SKM-1 treated with dmso at 0.1 percent for 144 hours (cell line): ENCODE results near the gene LUC7L2.
"Not testable (repeated sequence)": the region's sequence is repeated elsewhere in the genome, so short reads cannot be mapped to it uniquely, and the experiment has no call there.

ENCODE experiments used
- DNase-seq: peaks from one replicate; lab custom pipeline; 2025; ENCODE audit not compliant: unreplicated experiment; lab: John Stamatoyannopoulos, UW

LUC7L2 gene

DNA sequence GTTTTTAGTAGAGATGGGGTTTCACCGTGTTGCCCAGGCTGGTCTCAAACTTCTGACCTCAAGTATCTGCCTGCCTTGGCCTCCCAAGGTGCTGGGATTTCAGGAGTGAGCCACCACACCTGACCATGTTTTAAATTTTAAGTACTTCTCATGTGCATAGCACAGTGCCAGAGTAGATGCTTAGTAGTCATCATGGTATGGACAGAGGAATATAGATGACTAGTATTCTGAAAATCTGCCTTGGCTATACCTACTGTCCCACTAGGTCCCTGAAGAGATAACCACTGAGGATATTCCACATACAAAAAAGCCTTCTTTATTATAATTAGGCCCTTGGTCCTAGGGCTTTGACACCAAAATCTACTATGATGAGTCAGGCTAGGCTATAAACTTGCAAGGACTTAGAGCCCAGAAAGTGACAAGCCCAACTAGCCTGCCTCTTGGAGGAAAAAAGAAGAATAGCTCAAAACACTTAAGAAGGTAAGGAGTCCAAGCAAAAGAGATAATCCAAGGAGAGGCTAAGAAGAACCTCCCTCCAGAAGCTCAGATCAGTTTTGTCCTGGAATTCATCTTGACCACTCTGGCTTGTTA lies 34.0 kb downstream of the LUC7L2 start:
- DNase-seq: no peak

DNA sequence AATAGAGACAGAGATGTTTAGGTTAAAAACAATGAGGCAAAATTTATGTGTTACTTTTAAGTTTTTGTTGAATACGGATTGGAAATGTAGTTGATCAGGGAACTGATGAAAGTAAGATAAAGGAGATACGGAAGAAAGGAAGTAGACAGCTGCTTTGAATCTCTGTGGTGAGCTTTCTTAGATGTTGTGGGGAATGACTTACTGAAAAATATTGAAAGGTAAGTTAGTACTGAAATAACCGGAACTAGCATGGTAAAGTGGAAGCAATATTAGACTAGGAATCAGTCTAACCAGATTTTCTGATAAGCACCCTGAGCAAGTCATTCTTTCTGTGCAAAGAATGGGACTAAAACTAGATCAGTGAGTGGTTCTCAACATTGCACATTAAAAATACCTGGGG lies 34.8 kb downstream of the LUC7L2 start:
- DNase-seq: no peak

DNA sequence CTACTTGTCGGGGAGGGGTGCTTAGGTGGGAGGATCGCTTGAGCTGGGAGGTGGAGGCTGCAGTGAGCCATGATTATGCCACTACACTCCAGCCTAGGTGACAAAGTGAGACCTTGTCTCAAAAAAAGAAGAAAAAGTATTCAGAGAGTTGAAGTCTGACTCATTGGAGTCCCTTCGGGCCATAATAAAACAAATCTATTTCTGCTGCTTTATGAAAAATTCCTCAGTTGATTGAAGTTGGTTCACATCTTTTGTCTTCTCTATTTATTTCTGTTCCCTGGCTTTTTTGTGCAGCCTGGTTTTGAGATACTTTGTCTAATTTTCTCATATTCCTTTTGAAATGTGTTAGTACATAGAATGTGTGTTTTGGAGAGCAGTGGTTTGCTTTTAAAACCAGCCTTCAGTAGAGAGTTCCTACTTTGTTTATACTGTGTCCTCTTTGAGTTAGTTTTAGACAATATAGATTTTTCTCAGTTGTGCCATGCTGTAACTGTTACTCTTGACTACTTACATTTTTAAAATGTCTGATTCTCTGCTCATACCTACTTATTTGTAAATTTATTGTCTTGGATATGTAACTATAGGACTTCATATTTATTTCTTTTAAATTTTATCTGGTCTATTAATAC lies 36.7 kb downstream of the LUC7L2 start:
- no peak for DNase-seq

DNA sequence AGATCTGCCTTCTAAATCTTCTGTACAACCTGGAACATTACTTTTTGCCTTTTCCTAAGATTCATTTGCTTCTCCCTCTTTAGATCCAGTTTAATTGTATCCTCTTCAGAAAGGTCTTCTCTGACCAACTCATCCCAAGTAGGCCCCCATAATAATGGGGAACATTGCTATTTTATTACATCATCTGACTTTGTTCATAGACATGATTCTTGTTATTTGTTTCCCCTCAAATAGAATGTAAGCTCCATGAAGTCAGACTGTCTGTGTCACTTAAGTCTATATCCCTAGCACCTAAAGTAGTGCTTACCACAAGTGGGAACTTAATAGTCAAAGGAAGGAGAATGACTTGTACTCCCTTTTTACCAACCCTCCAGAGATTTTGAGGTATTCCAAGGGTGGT lies 37.5 kb downstream of the LUC7L2 start:
- DNase-seq: no peak

DNA sequence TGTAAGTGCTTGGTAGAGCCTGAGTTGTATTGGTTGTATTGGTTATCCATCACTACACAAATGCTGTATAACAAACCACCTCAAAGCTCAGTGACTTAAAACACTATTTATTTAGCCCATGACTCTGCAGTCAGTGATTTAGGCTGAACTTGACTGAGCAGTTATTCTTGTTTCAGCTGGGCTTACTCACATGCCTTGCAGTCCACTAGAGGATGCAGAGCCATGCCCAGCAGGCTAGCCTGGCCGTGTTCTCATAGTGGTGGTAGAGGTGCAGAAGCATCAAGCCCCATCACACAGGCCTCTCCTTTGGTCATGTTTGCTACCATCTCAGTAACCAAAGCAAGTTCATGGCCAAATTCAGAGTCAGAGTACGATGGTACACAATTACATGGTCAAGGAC lies 43.9 kb downstream of the LUC7L2 start:
- DNase-seq: no peak

DNA sequence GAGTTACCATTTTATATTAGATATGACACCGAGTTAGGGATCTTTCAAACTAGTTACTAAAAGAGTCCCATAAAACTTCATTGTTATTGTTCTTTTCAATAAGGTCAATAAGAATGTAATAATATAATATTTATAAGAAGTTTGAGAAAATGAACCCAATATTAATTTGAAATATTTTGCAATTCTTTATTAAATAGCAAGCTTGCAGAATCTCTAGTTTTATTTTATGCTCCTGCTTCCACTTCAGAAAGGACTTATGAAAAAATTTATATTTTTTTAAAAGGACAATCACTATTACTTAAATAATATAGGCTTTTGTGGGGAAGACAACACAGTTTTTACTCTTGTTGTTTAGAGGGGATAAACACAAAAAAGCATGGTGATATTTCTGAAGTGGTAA lies 47.9 kb downstream of the LUC7L2 start:
- DNase-seq: no peak

DNA sequence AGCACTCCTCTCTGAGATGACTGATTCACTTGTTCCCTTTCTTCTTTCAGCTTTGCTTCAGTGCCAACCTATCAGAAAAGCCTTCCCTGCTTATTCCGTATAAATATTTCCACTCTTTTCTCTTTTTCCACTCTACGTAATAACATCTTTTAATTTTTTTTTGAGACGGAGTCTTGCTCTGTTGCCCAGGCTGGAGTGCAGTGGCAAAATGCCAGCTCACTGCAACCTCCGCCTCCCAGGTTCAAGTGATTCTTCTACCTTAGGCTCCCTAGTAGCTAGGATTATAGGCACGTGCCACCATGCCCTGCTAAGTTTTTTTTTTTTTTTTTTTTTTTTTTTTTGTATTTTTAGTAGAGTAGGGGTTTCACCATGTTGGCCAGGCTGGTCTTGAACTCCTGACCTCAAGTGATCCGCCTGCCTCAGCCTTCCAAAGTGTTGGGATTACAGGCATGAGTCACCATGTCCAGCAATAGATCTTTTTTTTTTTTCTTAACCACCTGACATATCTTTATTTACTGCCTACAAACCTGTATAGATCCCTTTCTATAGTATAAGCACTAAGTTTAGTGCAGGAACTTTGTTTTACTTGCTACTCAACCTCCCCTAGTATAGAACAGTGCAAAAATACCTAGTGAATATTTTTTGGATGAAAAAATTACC lies 55.2 kb downstream of the LUC7L2 start:
- not testable (repeated sequence) for DNase-seq

DNA sequence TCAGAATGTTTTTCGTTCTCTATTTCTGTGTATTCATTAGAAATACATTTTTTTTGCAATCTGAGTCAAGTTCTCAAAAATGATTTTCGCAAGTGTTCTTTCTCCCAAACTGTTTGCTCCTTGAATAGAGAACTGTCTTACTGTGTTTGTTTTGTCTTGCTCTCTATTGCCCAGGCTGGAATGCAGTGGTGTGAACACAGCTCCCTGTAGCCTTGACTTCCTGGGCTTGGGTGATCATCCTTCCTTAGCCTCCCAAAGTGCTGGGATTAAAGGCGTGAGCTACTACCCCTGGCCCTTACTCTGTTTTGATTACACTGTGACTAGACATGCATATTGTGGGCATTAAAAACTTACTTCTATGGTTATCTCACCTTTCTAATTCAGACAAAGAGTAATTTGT lies 56.7 kb downstream of the LUC7L2 start:
- no peak for DNase-seq

DNA sequence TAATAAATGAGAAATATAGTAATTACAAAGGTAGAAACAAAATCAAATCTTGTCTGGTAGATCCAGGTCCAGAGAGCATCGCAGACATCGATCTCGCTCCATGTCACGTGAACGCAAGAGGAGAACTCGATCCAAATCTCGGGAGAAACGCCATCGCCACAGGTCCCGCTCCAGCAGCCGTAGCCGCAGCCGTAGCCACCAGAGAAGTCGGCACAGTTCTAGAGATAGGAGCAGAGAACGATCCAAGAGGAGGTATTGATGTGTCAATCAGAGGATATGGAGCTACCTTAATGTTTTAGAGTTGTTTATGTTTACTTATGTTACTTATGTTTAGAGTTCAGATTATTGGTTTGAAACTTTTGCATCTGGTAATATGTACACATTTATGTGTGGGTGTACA lies 57.8 kb downstream of the LUC7L2 start:
- no peak for DNase-seq

DNA sequence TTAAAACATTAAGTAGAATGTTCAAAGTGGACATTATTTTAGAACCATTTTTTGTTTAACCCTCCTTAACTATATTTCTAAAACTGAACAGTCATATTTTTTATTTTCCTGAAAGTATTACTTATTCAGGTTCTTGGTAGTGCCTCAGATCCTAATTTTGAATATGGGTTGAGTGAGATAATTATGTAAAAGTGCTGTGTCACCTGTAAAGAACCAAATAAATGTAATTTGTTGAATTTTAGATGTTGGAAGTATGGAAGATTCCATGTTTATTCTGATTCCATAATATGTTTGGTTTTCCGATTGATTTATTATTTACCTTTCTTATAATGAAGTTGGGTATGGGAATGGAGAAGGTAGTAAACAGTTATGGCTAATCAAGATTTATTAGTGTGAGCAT lies 61.4 kb downstream of the LUC7L2 start:
- no peak for DNase-seq

DNA sequence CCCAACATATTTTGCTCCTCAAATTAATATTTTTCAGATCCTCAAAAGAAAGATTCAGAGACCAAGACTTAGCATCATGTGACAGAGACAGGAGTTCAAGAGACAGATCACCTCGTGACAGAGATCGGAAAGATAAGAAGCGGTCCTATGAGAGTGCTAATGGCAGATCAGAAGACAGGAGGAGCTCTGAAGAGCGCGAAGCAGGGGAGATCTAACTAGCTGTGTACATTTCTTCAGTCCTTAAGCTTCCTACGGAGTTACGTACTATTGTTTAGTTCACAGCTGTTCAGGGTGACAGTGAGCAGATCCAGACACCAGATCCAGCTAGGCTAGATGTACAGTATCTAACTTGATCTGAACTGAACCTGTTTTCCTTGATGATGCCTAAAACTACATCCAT lies 62.4 kb downstream of the LUC7L2 start:
- no peak for DNase-seq

DNA sequence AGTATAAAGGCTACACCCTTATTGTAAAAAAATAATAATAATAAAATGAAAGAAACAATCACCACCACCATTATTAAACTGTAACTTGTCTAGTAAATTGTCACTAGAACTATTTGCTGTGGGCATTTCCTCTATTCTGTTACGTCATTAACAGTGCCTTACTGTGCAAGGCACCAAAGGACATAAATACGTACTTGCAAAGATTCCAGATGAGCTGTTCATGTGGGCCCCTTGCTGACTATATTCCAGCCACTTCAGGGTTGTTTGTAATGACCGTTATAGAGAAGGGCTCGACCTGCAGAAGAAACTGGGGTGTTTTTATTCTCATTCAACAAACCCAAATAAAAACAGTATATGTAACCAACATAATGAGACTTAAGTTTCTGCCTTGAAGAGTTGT lies 63.4 kb downstream of the LUC7L2 start:
- DNase-seq: no peak

DNA sequence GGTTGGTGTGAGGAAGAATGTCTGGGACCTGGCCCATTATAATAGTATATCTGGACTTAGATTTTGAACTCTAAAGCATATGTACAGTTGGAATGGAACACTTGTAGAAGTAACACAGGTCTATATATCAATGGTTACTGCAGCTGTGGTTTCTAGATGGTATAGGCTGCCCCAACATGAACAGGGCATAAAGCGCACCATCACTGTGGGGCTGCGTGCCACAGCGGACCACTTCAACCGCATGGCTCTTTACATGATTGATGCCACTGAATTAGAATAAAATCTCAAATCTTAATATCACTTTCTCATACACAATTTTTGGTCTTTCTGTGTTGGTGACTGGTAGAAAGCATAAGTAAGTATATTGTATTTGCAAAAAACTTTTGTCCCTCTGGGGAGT lies 64.3 kb downstream of the LUC7L2 start:
- DNase-seq: no peak

DNA sequence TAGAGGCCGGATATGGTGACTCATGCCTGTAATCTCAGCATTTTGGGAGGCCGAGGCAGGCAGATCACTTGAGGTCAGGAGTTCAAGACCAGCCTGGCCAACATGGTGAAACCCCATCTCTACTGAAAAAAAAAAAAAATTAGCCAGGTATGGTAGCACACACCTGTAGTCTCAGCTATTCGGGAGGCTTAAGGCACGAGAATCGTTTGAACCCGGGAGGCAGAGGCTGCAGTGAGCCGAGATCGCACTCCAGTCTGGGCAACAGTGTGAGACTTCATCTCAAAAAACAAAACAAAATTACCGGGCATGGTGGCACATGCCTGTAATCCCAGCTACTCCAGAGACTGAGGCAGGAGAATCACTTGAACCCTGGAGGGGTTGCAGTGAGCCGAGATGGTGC lies 66.0 kb downstream of the LUC7L2 start:
- not testable (repeated sequence) for DNase-seq

DNA sequence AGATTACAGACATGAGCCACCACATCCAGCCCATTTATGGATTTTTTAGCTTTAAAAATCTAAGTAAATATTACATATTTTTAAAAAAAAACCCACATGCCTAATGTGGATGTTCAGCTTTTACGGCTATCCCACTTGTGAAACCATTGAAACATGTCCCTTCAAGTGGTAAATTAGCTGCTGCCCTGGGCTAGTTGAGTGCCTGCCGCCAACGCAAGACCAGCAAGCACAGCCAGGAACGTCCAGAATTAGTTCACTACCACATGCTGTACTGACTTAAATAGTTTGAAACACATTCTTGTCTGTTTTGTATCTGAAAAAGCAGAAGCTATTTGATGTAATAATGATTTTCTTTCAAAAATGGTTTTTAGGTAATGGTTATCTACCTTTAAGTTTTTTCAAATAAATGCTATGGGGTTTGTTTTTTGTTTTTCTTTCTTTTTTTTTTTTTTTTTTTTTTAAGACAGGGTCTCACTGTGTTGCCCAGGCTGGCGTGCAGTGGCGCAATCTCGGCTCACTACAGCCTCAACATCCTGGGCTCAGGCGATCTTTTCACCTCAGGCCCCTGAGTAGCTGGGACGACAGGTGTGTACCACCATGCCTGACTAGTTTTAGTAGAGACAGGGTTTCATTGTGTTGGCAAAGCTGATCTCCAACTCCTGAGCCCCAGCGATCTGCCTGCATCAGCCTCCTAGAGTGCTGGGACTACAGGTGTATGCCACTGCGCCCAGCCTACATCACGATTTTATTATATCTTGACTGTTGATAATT lies 66.7 kb downstream of the LUC7L2 start:
- no peak for DNase-seq

DNA sequence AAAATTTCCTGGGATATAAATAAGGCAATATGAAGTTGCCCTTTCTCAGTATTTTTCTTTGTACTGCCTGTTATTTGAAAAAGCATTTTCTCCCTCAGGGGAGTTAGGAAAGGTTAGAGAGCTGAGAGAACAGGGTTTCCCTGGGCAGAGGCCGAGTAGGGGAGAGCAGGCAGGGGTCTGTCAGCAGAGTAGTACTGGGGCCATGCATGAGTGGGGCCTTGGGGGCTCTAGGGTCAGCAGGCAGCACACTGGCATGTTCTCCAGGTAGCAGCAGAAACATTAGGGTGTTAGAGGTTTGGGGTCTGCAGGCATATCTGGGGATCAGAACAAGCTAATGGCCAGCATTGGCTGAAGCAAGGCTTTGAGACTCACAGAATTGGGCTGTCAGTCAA lies 67.3 kb downstream of the LUC7L2 start:
- no peak for DNase-seq

DNA sequence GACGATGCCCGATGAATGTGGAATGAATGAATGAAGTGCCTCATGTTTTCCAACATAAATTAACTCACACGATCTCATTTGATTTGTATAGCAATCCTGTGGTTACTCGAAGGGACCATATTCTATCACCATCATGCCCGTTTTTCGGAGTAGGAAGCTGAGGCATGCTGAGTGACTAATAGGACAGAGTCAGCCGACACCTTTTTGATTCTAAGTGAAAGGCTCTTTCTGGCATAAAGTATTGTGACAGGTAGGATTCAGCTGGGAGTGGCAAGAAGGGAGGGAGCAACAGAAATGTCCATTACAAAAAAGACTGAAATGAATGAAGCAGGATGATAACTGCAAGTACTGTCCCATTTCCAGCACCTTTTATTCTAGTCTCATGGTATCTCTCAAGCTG lies 68.1 kb downstream of the LUC7L2 start:
- DNase-seq: no peak

DNA sequence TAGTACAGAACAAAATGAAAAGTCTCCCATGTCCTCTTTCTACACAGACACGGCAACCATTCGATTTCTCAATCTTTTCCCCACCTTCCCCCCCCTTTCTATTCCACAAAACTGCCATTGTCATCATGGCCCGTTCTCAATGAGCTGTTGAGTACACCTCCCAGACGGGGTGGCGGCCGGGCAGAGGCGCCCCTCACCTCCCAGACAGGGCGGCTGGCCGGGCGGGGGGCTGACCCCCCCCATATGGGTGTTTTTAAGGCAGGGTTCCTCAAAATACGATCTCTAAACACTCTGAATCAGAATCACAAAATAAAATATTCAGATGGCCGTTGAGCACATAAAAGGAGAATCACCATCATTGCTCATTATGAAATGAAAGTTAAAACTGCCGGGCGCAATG lies 70.0 kb downstream of the LUC7L2 start:
- DNase-seq: not testable (repeated sequence)

DNA sequence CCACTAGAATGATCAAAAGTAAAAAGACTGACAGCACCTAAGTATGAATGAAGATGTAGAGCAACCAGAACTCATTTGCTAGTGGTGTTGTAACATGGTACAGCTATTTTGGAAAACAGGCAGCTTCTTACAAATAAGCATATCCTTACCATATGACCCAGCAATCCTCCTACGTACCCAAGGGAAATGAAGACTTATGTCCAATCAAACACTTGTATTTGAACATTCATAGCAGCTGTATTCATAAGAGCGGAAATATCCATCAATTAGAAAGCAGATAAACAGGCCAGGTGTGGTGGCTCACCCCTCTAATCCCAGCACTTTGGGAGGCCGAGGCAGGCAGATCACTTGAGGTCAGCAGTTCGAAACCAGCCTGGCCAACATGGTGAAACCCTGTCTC lies 70.7 kb downstream of the LUC7L2 start:
- DNase-seq: no peak

DNA sequence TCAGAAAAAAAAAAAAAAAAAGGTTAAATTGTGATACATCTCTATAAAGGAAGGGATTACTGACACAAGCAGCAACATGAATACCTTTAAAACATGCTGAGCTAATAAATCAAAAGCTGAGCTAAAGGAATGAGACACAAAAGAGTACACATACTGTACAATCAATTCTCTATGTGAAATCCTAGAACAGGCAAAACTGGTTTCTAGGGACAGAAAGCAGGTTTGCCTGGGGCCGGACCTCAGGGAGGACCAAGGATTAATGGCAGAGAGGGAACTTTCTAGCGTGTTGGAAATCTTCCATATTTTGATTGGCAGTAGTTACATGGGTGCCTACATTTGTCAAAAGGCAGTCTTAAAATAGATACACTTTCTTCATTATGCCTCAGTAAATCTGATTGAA lies 71.3 kb downstream of the LUC7L2 start:
- DNase-seq: no peak

DNA sequence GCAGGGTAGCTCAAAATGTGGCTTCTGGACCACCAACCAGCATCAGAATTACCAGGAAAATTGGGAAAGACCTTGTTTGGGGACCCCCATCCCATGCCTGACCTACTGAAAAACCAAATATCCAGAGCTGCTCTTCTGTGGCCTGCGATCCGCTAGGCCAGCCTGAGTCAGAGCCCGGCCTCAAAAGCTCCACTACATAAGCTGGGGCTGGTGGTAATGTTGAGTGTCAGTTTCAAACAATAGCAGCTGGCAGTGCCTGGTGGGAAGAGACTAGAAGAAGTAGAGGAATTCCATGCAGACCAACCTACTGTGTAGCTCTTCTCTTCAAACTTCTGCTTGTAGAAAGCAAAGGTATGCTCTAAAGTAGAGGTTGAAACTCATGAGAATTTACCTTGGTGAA lies 71.8 kb downstream of the LUC7L2 start:
- DNase-seq: no peak

DNA sequence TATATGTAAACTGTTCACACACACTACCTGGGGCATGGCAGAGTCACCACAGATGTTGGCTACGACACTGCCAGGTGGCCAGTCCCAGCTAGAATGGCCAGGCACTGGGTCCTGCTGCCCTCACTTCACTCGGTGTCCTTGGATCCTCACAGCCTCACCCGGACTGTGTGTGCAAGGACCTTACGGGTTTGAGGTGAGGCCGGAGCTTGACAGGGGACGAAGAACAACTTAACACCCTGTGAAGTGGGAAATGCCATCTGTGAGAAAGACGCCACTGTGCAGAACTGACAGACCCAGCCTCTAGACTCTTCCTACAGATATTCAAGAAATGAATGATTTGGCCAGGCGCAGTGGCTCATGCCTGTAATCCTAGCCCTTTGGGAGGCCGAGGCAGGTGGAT lies 77.1 kb downstream of the LUC7L2 start:
- DNase-seq: no peak
